Ureter (tissue), 1 donor: ENCODE measurements around the gene ZDHHC23. TPM values are rescaled to one million over a fixed set of nuclear protein-coding genes. Genes with fewer than 3 reads are reported as not detected.

Experiments used
- DNase-seq: peaks from one replicate; pipeline ENCODE4 v3.0.0-alpha.2; 2020; ENCODE audit warnings: low spot score
- total RNA-seq: library from RNA; stranded (reverse); gene quantifications from one replicate; pipeline ENCODE4 v1.2.4, GENCODE V29; 2023
- donor health status: DM: yes; HTN: yes; CAD: no.

The ZDHHC23 gene
- total RNA-seq, 1 donor from 2014 or later = 10.4 TPM

GRCh38 chr3:114011059-114011797 lies 63.4 kb downstream of the ZDHHC23 start:
- DNase-seq = no peak

Other genes with a start within 250 kb of the ZDHHC23 start
- gene NAA50, start 201.8 kb upstream of the ZDHHC23 start, total RNA-seq = 118 TPM
- 71.4 TPM for gene ATP6V1A, start 201.0 kb upstream of the ZDHHC23 start, total RNA-seq
- gene GRAMD1C, start 109.2 kb upstream of the ZDHHC23 start, total RNA-seq = 11.1 TPM
- 16.0 TPM for gene CCDC191, start 108.5 kb downstream of the ZDHHC23 start, total RNA-seq
- gene QTRT2, start 108.7 kb downstream of the ZDHHC23 start, total RNA-seq = 41.4 TPM
- gene DRD3, start 231.0 kb downstream of the ZDHHC23 start, total RNA-seq = not detected